ENCODE results near the gene TTLL3.

GRCh38 chr3:9769426-9770275 lies 40.4 kb upstream of the TTLL3 start, which contains the start of gene CAMK1:
- TF ChIP-seq CTCF (IDR thresholded peaks at IDR 0.05) (no peak), POLR2A (IDR thresholded peaks at IDR 0.05) (peak; percentile 80 to 94)
